ENCODE measurements around the gene FIBP.
"Not testable (repeated sequence)": the region's sequence is repeated elsewhere in the genome, so short reads cannot be mapped to it uniquely, and the experiment has no call there.

Gene FIBP

DNA sequence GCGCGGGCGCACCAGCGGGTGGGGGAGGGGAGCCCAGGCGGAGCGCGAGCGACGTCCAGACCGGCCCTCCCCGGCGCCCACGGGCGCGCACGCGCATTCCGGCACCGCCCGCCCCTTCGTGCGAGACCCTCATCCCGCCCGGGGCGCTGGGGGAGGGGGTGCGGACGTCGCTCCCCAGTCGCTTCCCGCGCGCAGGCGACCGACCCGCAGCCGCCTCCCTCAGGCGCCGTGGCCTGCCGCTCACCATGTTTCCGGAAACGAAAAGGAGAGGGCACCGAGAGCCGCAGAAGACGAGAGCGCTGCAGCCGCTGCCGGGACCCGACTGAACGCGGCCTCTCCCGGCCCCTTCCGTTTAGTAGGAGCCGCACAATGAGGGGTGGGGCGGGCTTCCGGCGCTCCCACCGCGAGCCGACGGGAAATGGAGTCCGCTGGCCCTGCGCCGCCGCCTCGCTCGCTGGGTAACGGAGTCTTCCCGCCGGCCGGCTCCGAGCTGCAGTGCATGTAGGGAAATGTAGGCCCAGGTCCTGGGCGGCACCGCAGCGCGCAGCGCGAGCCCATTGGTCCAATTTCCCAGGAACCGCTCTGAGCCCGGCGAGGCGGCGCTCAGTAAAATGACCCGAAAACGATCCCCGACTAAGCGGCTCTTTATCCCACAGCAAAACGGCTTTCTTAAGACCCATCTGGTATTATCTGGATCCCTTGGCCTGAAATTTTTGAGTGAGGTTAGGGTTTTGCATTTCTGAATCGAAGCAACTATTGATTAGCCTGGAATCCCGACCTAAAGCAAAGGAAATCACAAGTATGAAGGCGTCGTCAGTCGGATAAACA is 30.2 kb downstream of the FIBP start, which contains the start of gene CFL1:
Gene CFL1, minus strand, starts transcription at position 328 of the 828 bp plus-strand sequence. Its CDS starts 81 bp downstream, at position 247.
- peak; percentile 98 for DNase-seq

DNA sequence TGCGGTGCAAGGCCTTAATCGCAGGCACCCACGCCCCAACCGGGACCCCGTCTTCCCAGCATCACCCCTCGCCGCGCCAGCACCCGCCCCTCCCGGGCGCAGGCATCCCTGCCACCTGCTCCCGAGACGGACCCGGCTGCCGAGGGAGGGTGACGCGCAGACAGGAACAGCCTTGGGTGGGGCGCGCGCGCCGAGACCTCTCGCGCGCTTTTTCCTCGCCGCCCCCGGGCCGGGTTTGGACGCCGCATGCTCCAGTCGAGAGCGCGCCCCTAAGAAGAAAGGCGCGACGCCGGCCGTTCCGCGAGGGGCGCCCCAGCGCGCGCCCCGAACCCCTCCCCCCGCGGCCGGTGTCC is 30.8 kb downstream of the FIBP start:
- no peak for DNase-seq

DNA sequence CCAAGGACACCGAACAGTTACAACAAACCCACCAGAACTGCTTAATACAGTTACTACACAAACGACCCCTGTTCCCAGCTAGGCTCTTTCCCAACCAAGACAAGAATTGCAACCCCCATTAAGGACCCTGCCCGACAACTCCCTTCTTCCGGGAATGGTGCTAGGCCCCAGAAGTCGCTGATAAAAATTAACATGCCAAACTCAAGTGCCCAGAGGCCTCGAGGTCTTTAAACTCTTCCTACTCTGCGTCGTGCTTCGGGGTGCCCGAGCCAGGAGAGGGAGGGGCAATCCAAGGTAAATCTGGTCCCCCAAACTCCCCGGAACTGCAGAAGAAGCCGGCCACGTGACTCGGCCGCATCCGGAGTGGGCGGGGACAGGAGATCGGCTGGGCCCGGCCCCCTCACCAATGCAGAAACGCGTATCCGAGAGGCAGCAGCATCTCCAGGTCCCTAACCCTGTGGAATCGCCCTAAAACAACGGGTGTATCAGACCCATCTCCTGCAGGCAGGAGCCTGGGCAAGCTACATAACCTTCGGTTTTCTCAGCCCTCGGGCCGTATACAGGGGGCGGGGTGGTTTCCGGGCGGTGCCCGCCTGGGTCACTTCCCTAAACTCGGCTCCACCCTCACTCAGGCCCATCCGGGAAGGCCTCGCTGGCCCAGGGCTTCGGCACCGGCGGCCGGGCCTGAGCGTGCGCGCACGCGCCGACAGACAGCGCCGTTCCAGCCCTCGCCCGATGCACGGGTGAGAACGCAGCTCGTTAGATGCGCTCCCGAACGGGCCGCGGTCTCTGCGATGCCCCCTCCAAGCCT is 31.4 kb downstream of the FIBP start:
- peak; percentile 71 for DNase-seq

DNA sequence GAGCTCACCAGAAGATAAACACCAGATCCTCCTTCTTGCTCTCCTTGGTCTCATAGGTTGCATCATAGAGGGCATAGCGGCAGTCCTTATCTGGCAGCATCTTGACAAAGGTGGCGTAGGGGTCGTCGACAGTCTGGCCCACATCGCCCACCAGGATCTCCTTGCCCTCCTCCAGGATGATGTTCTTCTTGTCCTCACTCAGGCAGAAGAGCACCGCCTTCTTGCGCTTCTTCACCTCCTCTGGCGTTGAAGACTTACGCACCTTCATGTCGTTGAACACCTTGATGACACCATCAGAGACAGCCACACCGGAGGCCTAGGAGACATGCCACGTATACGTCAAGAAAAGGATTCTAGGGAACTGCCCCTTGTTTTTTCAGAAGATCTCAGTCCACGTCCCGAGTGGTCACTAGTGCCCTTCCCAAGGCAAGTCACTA is 32.3 kb downstream of the FIBP start:
- no peak for DNase-seq

DNA sequence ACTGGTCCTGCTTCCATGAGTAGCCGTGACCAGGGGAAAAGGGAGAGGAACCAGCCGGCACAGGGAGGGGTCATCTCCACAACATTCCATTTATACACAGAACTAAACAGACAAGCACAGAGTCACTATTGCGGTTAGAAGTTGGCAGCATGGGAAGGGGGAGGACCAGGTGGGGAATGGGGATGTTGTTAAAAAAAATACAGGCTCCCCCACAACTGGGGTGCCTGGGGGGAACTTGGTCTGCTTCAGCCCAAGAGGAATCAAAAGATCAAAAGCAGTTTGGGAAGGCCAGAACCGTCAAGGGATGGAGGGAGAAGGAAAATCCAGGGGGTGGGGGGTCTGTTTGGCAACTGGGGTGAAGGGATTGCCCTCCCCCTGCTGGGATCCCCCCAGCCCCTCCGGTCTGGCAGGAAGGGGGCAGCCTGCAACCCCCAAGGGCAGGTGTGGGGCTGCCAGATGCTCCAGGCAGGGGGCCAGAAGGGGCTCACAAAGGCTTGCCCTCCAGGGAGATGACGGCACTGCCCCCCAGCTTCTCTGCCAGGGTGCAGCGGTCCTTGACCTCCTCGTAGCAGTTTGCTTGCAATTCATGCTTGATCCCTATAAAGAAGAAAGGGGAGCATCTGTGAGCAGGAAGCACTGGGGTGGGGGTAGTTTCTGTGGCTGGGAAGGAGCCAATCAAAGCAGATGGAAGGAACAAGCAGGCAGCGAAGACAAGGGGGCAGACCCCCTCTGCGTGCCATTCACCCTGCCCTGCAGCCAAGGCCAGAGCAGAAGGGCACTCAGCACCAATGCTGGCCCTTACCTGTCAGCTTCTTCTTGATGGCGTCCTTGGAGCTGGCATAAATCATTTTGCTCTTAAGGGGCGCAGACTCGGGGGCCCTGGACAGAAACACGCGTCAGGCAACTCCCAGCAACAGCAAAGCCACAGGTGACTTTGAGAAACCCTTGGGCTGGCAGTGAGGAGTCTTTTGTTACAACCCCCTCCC is 33.1 kb downstream of the FIBP start:
- DNase-seq = no peak

DNA sequence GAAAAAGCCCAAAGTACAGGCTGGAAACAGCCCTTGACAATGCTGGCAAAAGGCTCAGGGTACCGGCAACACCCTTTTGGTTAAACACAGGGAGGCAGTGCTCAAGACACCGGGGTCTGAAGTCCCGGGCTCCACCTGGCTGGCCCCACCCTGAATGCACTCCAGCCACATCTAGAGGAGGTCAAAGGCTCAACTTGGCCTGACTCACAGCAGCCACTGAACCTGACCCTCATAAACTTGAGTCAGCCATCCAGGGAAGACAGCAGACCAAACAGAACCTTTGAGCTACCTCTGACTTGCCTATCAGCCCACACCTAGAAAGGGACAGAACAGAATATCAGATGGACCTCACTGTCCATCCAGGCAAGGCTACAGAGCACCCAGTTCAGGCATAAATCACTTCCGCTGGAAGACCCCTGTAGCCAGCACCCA is 34.1 kb downstream of the FIBP start:
- DNase-seq = no peak

DNA sequence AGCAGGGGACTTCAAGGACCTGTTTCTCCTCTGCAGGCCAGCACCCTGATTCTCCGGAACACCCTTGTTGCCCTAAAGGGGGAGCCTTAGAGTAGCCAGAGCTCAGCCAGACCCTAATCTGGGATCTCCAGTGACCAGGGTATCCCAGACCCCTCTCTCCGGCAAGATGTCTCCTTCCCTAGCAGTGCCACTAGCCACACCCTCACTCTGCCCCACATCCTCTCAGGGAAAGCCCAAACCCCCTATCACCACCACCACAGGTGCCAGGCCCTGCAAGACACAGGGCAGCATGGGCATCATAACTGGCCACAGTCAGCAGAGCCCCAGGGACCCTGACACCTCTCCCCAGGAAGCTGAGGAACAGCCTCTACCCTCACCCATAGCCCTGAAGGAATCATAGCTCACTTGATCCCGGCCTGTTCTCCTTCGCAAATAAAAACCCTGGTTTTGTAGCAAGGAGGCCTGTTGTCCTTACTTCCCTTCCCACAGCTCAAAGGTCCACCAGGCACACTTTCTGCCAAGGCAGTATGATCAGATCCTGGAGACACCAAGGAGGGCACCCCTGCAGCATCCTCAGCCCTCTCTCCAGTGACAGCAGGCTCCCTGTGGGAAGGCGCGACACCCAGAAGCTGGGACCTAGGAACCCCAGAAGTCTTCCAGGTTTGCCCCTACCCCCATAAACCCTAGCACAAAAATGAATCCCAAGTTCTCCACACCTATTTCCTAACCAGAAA is 34.9 kb downstream of the FIBP start:
- no peak for DNase-seq

DNA sequence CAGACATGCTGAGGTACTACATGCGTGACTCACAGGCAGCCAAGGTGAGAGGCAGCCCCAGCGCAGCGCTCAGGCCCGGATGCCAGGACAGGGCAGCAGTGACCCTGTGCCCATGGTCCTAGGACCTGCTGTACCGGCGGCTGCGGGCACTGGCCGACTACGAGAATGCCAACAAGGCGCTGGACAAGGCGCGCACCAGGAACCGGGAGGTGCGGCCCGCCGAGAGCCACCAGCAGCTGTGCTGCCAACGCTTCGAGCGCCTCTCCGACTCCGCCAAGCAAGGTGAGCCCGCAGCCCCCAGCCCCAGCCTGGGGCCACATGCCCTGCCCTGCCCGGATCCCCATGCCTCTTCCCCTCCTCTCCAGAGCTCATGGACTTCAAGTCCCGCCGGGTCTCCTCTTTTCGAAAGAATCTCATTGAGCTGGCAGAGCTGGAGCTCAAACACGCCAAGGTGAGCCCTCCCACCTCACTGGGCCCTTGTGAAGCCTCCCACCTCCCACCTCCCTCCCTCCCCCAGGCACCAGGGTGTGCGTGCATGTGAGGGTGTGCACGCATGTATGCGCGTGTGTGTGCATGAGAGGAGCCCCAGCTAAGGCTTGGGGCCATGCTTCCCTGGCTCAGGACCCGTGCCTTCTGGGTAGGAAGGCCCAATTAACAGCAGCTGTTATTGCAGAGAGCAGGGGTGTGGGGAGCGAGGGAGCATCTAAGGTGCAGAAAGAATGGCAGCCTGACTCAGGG is 35.6 kb downstream of the FIBP start:
- DNase-seq = no peak

DNA sequence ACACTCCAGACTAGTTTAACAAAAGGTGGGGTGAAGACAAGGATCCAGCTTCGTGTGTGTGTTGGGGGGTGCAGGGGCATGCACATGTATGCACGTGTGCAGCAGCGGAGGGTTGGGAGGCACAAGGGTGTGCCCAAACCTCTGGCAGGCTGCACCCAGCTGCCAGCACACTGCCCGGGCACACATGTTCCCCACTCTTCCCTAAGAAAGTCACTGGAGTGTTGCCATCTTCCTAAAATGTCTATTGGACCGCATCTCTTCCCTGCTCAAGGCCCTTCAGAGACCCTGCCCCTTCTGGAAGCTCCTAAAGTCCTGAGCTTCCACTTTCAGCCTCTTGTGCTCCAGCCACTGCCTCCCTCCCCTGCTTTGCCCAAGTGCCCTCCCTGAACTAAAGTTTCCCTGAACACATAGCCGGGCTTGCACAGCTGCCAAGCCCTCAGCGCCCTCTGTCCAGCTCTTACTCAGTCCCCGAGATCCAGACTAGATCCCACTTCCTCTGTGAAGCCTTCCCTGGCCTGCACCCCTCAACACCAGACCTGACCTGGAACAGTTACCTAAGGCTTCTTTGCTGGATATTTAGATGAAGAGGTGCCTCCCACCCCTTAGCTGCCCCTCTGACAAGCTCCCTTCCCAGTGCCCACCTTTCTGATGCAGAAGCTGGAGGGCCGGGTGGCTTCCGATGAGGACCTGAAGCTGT is 36.3 kb downstream of the FIBP start:
- no peak for DNase-seq

DNA sequence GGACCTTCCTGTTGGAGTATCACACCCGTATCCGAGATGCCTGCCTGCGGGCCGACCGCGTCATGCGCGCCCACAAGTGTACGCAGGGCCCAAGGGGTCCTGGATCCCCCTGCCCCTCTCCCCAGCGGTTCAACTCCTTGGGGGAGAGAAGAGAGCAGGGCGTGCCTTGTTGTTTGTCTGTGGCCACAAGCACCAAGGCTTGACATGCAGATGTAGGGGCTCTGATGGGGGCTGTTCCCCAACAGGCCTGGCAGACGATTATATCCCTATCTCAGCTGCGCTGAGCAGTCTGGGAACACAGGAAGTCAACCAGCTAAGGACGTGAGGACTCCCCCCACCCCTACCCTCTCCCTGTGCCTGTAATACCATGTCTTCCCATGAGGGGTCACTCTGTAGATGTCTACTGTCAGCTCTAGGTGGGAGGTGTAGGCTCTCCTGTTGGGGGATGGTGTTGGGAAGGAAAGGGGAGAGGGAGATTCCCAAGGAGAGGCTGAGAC is 37.1 kb downstream of the FIBP start:
- DNase-seq = no peak

DNA sequence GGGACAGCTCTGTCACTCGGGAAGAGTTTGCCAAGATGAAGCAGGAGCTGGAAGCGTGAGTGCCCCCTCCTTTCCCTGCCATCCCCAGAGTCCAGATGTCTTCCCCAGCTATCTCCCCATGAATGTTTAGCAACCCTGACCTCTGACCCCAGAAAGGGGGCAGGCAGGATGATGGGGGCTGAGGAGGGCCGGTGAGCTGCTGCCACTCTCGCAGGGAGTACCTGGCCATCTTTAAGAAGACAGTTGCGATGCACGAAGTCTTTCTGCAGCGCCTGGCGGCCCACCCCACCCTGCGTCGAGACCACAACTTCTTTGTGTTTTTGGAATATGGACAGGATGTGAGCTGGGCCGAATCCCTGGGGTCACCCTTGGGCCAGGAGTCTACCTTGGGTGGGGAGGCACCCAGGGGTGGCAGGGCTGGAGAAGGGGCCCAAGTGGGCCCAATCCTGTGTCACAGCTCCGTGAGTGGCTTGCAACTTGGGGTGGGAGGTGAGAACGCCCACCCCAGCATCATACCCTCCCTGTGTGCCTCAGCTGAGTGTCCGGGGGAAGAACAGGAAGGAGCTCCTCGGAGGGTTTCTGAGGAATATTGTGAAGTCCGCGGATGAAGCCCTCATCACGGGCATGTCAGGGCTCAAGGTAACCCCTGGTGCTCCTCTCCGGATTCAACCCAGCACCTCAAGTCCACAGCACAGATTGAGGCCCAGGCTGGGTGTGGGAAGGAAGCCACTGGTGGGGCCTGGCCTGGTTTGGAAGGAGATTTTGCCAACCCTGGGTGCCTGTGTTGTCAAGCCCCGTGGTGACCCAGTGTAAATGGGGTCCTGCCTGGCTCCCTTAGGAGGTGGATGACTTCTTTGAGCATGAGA is 37.8 kb downstream of the FIBP start:
- no peak for DNase-seq

DNA sequence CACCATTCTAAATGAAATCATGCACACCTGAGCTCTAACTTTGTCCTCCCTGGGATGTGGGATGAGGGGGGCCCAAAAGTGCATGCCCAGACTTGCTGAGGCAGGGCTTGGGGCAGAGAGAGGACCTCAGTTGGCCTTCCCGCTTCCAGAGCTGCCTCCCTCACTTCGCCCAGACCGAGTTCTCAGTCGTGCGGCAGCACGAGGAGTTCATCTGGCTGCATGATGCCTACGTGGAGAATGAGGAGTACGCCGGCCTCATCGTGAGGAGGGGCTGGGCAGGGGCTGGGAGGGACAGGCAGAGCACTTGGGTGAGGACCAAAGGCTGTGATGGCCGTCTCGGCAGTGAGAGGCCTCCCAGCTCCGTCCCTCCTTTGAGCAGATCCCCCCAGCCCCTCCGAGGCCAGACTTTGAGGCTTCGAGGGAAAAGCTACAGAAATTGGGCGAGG is 38.5 kb downstream of the FIBP start:
- DNase-seq = no peak

DNA sequence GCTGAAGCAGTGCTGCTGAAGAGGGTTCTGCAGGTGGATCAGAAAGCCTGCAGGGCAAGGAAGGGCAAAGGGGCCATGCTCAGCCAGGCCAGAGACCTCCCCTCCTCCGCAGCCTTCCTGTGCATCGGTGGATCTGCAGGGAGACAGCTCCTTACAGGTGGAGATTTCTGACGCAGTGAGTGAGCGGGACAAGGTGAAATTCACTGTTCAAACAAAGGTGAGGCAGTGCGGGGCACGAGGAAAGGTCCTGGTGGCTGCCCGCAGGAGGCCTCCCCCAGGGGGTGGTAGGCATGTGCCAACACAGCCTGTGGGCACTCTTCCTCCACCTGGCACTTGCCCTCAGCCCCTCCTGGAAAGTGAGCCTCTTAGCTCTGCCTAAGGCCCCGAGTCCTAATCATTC is 38.9 kb downstream of the FIBP start:
- no peak for DNase-seq

DNA sequence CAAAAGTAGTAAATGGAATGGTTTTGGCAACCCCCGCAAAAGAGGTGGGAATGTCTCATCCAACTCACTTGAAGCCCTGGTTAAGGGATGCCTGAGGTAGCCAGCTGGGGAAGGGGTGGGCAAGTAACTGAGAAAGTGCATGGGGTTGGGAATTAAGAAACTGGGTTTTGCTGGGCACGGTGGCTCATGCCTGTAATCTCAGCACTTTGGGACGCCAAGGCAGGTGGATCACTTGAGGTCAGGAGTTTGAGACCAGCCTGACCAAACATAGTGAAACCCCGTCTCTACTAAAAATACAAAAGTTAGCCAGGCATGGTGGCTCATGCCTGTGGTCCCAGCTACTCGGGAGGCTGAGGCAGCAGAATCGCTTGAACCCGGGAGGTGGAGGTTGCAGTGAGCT is 39.6 kb downstream of the FIBP start:
- not testable (repeated sequence) for DNase-seq

DNA sequence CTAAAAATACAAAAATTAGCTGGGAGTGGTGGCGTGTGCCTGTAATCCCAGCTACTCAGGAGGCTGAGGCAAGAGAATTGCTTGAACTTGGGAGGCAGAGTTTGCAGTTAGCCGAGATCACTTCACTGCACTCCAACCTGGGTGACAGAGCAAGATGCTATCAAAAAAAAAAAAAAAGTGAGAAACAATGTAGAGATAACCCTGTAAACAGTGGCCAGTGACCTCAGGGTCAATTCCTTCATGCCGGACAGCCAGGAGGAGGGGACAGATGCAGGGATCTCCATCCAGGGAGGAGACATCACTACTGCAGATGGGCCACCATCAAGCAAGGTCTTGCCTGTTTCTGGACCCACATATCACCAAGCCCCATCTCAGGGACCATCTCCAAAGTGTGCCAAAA is 40.5 kb downstream of the FIBP start:
- no peak for DNase-seq

DNA sequence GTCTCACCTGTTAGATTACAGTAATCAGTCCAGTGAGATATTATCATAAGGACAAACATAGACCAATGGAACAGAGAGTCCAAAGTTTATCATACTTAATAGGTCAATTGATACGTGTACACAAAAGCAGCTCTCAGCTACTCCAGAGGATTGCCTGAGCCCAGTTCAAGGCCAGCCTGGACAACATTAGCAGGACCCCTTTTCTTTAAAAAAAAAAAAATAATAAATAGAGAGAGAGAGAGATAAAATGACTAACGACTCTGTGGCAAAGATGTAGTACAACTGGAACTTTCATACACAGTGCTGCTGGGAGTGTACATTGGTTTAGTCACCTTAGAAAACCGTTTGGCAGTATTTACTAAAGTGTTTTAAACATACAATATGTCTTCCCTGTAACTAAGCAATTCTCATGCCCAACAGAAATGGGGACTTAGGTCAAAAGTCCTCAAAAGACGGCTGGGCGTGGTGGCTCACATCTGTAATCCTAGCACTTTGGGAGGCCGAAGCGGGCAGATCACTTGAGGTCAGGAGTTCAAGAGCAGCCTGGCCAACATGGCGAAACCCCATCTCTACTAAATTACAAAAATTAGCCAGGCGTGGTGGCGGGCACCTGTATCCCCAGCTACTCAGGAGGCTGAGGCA is 43.9 kb downstream of the FIBP start:
- DNase-seq = no peak

DNA sequence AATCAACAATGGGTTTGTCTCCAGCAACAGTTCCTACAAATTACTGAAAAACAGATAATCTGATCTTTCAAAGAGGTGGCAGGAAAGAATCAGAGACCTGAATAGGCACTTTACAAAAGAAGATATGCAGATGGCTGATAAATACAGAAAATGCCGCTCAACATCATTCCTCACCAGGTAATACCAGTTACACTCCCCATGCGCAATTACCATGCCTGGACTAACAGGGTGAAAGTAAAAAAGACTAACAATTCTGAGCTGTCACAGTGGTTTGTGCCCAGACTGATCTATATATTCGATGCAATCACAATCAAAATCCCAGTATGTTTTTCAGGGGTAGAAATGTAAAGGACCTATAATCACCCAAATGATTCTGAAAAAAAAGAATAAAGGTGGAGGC is 44.5 kb downstream of the FIBP start:
- DNase-seq = no peak

DNA sequence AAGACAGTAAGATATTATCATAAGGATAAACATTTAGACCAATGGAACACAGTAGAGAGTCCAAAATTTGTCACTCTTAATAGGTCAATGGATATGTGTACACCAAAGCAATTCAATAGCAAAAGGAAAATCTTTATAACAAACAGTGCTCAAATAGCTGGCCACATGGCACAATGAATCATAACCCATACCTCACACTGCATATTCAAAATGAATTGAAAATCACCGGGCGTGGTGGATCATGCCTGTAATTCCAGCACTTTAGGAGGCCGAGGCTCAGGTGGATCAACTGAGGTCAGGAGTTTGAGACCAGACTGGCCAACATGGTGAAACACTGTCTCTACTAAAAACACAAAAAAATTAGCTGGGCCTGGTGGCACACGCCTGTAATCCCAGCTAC is 46.1 kb downstream of the FIBP start:
- DNase-seq = no peak

DNA sequence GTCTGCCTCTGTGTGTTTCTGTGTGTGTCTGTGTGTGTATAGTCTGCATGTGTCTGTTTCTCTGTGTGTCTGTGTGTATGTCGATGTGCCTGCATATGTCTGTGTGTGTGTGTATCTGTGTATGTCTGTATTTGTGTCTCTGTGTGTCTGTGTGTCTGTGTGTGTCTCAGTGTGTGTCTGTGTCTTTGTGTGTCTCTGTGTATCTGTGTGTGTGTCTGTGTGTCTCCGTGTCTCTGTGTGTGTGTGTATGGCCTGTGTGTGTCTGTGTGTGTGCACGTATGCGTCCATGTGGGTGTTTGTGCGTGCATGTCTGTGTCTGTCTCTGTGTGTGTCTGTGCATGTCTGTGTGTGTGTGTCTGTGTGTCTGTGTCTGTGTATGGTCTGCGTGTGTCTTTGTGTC is 54.1 kb downstream of the FIBP start:
- DNase-seq = no peak

All from NCI-H774 (cell line).